ENCODE measurements around the gene ATP7B.

ATP7B gene

GRCh38 chr13:51976423-51976822 is 34.8 kb downstream of the ATP7B start:
- no peak for DNase-seq

- no peak for DNase-seq
These were observed 36.8 kb downstream of the ATP7B start for GRCh38 chr13:51974482-51974881.

DNA sequence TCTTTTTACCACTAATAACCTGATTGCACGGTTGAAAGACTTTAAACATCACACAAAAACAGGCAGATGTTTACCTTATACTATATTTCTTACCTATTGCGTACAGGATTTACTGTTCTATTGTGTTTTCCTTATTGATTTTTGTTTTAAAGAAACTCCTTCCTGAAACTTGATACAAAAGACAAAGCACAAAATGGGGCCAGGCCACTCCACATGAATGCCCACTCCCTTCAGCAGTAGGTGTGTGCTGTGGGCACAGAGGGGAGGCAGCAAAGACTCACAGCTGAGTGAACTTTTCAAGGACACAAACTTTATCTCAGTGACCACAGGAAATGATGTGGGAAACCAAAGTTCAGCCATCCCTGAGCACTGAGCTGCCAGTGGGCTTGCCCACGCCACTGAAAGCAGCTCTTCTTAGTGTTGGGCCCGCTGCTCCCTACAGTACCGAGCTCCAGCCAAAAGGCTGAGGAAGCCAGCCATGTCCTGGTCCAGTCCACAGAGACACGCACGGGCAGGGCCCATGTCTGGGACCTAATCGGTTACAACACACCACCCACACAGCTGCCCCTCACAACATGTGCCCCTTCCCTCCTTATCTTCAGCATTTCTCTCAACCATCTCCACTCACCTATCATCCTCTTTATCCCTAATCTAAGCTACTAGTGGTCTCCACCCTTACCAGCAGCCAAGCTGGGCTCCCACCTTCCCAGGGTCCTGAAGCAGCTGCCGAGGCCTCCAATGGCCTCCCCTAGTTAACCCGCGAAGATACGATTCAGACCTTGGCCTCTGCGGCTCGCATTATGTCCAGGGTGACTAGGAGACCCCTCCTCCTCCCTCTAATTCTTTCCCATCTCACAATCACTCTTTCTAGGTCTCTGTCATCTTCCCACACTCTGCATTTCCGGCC is 39.5 kb downstream of the ATP7B start:
- no peak for DNase-seq

GRCh38 chr13:51970349-51970748 is 40.9 kb downstream of the ATP7B start:
- DNase-seq = no peak

DNA sequence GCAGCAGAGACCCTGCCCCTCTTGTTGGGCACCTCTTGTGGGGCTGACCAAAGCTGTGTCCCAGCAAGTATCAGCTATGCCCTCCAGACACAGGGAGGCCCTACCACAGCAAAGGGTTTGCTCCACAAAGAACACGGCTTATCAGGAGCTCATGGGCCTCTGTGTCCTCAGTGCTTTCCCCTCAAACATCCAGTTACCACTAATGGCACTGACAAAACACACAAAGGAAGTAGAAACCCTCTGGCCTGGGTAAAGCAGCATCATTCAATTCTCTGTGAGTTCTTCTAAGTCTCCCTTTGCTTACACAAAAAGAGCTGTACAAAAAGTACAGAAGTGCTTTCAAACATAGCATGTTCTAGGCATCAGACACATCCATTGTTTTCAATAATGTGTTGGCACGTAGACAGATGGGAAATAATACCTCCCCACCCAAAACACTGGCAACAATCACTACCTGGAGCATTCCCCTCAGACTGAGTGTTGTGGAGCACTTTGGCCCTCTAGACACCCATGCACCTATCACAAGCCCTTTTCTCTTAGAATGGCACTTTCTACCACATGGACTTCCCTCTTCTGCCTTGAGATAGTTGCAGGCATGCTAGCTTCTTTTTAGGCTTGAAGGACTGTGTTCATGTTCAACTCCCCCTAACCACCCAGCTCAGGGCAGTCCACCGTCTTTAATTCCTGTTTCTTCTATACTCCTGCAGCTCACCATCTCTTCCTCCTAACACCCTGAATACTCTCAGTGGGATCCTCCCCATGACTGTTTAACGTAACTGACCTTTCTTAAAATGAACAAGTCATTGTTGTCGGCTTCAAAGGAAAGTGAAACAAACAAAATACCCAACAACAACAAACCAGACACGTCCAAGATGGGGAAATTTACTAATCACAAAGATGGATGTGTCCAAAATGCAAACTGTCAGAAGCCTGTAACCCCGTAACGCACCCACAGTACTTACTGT is 43.5 kb downstream of the ATP7B start:
- no peak for DNase-seq

DNA sequence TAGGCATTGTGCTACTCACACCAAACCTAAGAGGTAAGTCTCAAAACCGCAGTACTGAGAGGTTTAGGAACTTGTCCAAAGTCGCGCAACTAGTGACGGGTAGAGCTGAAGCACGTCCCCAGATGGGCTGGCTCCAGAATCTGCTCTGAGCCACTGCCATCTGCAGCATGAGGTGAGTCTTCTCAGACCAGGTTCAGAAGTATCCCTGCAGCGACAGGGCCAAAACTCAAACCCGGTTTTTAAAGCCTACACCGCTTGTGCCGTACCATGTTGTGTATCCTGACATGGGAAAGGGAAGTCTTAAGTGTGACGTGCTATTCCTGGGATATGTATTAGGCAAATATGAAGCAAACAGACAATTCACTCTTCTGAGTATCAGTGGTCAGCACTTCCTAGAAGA is 45.1 kb downstream of the ATP7B start:
- DNase-seq = no peak

DNA sequence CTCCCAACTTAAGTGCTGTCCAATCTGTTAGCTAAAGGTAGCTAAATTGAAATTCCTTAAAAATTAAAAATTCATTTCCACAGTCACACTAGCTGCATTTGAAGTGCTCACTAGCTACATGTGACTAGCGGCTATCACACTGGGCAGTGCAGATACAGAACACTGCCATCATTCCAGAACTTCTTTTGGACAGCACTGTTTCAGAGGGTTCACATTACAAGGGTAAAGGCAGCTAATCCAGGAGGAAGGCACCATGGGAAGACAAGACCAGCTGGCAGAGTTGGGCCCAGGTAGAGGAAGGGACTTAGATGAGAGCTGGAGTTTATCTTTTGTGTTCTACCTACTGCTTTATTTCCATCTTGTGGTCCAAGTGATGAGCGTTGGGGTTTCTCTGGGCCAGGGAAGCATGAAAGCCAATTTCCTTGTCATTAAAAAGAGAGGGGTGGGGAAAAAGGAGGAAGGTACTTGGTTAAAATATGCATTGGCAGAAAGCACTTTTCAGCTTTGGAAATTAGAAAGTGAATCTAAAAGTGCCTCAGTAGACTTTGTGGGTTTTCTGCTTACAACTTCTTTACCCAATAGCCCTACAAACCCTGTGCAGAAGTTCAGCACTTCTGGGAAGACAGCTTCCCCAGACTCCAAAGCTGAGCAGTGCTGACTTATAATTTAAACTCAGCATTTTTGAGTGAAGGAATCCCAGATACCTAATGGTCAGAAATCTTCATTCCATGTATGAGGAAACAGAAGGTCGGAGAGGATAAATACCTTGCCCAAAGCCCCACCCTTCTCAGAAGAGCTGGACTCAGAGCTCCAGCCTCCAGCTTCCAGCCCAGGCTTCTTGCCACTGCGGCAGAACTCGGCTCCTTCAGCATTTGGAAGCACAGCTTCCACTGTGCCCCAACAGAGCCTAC is 49.5 kb downstream of the ATP7B start:
- DNase-seq = no peak

- no peak for DNase-seq
These were observed 50.5 kb downstream of the ATP7B start for GRCh38 chr13:51960766-51961165.

DNA sequence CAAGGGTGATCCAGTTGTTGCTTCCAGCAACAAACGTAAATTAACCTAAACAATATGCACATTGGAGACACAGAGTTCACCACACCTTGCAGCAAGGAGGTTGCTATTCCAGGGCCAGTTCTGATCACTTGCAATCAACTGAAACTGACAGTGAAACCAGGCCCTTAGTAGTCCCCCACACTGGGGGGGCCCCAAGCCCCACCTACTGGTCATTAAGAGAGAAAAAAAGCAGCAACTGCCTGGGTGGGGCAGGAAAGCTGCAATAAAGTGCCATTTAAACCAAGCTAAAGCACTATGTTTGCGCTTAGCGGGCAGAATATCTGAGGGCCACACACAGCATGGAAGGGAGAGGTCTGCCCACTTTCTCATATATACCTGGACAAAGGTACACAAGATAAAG is 51.5 kb downstream of the ATP7B start:
- no peak for DNase-seq

GRCh38 chr13:51958217-51958547 is 53.1 kb downstream of the ATP7B start:
- no peak for DNase-seq

DNA sequence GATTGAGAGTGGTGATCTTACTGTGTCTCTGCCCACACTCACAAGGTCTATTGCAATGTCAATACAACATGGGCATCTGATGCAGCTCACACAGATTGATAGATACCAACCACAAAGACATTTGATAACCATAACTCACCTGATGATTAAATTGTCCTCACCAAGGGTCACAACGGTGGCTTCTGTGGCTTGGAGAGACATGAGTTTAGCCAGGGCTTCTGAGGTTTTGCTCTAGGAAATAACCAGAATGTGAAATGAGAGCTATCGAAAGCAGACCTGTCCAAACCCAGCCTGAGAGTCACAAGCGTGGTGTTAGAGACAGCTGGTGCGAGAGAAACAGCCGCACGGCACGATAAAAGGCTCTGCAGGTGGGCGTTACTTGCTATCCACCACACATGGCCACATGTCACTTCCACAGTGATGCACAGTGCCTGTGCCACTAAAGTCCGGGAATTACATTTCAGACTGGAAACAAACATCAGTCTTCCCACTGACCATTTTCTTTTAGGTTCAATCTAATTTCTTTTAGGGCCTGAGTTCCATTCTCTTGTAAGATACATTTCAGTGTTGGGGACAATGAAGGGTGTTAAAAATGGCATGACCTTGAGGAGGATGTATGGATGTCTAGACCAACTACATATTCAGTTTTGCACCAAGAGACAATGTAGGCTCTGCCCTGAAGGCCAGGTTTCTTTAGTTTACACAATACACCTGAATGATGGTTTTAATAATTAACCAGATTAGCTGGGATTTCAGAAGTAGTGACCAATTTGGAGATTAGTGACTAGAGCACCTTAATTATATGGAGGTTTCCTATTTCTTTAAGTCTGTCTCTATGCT is 53.7 kb downstream of the ATP7B start:
- DNase-seq = no peak

DNA sequence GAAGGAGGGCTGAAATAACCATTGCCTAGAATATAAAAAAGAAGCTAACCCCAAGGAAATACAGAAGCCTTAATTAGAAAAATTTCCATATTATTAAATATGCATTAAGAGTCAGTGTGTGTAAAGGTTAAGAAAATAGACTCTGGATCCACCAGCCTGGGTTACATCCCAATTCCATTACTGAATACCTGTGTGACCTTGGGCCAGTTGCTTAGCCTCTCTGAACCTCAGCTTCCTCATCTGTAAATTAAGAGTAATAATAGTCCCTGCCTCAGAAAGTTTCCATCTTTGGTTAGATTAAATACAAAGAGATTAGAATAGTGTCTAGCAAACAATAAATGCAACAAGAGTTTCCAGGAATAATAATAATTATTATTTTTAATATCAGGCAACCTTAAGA is 54.5 kb downstream of the ATP7B start:
- DNase-seq = no peak

GRCh38 chr13:51955816-51956603 is 55.2 kb downstream of the ATP7B start:
- DNase-seq = no peak

DNA sequence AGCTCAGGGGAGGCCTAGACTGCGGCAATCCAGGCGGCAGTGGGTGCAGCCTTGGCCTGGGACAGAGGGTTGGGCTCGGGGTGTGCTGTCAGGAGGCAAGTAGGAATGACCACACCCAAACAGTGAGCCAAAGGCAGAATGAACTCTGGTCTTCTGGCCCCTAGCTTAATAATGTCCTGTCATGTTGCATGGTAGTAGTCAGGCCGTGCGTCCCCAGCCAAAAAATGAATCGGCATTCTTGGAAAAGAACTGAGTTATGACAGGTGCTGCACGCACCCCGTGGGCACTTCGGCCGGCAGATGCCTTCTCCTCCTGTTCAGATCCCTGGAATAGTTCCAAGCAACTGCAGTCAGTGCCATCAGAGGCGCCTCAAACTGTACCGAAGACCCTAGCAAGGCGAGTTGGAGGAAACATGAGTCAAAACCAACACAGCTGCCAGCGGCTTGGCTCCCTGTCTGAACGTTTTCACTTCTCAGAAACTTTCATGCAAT is 55.9 kb downstream of the ATP7B start:
- no peak for DNase-seq

GRCh38 chr13:51953347-51954195 is 57.7 kb downstream of the ATP7B start:
- DNase-seq = no peak

DNA sequence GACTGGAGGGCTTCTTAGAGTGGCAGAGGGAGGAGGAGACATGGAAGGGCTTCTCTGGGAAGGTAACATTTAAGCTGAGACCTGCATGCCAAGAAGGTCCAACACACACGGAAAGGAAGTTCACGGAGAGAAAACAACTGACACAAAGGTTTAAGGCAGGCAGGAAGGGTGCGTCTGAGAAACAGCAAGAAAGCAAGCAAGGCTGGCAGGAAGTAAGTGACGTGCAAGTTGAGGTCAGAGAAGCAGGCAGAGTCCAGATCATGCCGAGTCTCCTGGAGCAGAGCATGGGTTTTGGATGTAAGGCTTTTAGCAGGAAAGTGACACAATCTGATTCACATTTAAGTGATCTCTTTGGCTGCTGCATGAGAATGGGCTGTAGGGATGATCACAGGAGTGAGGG is 60.5 kb downstream of the ATP7B start:
- no peak for DNase-seq

- no peak for DNase-seq
These were observed 65.0 kb downstream of the ATP7B start for GRCh38 chr13:51946163-51946669.

DNA sequence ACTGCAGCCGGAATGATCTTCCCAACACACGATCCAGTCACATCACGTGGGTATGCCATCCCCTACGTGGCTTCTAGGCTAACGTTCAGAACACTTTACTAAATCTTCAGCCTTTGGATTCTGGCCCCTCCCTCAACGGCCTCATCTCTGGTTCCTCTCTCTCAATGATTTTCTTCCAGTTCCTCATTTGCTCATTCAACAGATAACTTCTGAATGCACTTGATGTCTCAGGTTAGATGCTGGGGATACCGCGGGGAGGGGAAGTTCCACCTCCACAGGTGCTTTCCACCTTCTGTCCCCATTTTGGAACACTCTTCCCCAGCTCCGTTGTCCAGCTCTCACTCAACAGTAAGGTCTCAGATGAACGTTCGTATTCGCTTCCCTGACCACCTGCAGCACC is 66.1 kb downstream of the ATP7B start:
- no peak for DNase-seq

GRCh38 chr13:51944428-51944827 is 66.8 kb downstream of the ATP7B start:
- no peak for DNase-seq

DNA sequence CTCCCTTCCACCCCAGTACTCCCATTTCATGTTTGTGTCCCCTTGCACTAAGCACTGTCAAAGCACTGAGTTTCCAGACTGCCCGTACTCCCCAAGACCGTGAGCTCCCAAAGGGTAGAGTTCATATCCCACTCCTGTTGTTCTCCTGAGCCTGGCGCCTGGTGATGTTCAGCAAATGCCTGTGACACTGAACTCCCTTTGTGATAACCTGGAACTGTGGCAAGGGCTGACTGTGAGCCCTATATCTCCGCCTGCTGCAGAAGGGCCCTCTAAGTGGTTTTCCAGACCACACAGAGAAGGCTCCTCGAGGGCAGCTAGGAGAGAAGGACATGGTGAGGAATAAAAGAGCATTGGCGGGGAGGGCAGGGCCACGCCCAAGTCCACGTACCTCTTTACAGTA is 67.5 kb downstream of the ATP7B start:
- no peak for DNase-seq

Data from NCI-H2081 treated with DMSO at 0.1 percent for 48 hours (cell line).